Adrenal gland (tissue), 12 donors: ENCODE measurements around the gene TPD52L2. TPM values are rescaled to one million over a fixed set of nuclear protein-coding genes. Genes with fewer than 3 reads are reported as not detected.
A peak's percentile ranks its signal among the peaks of the same experiment; 100 is the strongest.

Source experiments
- DNase-seq, 7 donors: peaks; one replicate each; pipeline ENCODE4 v3.0.0-alpha.2; 2019 to 2020
- H3K27ac ChIP-seq, 5 donors: fragments of 200-600 bp; sonication (generic) in 4 of 5; 1 replicate in 3 of 5; 2 replicates in 2 of 5; pipeline versions ENCODE4 v1.5.1 to v1.8.0; 2016 to 2020; ENCODE audit warnings: mild to moderate bottlenecking in 1 of 5
- H3K27me3 ChIP-seq: fragments of 200-600 bp; 2 replicates; pipeline ENCODE4 v1.8.0; 2021
- H3K36me3 ChIP-seq, 2 donors: fragments of 200-600 bp; replicated peaks in 1 of 2; 1 replicate in 1 of 2; 2 replicates in 1 of 2; pipeline versions ENCODE4 v1.5.1 to v1.8.0; 2018 to 2022
- H3K4me1 ChIP-seq, 2 donors: fragments of 200-600 bp; replicated peaks in 1 of 2; 1 replicate in 1 of 2; 2 replicates in 1 of 2; pipeline versions ENCODE4 v1.5.1 to v1.8.0; 2018 to 2021
- H3K4me3 ChIP-seq, 4 donors: fragments of 200-600 bp; sonication (generic) in 3 of 4; one replicate each; pipeline ENCODE4 v1.5.1; 2016 to 2018
- H3K9me3 ChIP-seq, 3 donors: fragments of 200-600 bp; sonication (generic) in 1 of 3; replicated peaks in 1 of 3; 1 replicate in 2 of 3; 2 replicates in 1 of 3; pipeline versions ENCODE4 v1.5.1 to v1.8.0; 2016 to 2021
- POLR2A ChIP-seq, 2 donors: fragments of 450-650 bp; IDR thresholded peaks; one replicate each; pipeline ENCODE4 v1.6.1; 2017; ENCODE audit warnings: antibody characterized with exemption in 2 of 2, mild to moderate bottlenecking in 2 of 2, moderate library complexity in 1 of 2
- WGBS, 4 donors: extraction: QIAGEN DNeasy Blood & Tissue Kit in 2 of 4; methylation state at CpG; one replicate each; pipeline versions ENCODE4 v1.1.5 to v1.1.7; 2013 to 2017; 5-methylcytosine and 5-hydroxymethylcytosine counted together
- intact Hi-C, 2 donors: fragments of 100-400 bp; cut with DNase I; formaldehyde crosslinking; loops; one replicate each; pipeline versions ENCODE4 v1.14.1 to v1.15.0; 2022 to 2023
- polyA plus RNA-seq, 3 donors: library from polyadenylated mRNA; stranded (reverse); fragments of 200-250 nt in 2 of 3; fragments of 350-450 nt in 1 of 3; fragmentation: Illumina TruSeq in 1 of 3; extraction: RNeasy Lipid Tissue Mini Kit (QIAGEN cat#74804) in 1 of 3; gene quantifications; one replicate each; pipeline ENCODE4 v1.2.3, GENCODE V29; 2013 to 2014
- total RNA-seq, 9 donors: library from RNA; depleted of rRNA in 4 of 9; stranded (reverse); fragments of >200 nt in 4 of 9; fragments of 120-200 nt in 1 of 9; fragmentation: NEBNext Ultra II Directional in 1 of 9; extraction: Animal tissue kit (Norgen Biotek cat#: 25700) in 1 of 9; gene quantifications; one replicate each; pipeline versions ENCODE4 v1.1.0 to v1.2.4, GENCODE V29; 2013 to 2023
- TF ChIP-seq, protein P1 (sequence below), 6 experiments: fragments of 450-650 bp in 4 of 6; fragments of 200-600 bp in 2 of 6; sonication (generic) in 1 of 6; IDR thresholded peaks; 1 replicate in 5 of 6; 2 replicates in 1 of 6; pipeline versions ENCODE4 v1.5.1 to v1.8.0; 2016 to 2021; ENCODE audit warnings: antibody characterized with exemption in 6 of 6, mild to moderate bottlenecking in 2 of 6, moderate library complexity in 1 of 6
- donor health status: healthy with polysubstance abuse.
- donor health status: Bipolar disorder and iron deficiency.
- donor health status: DM: yes; HTN: yes; CAD: no.
- donor health status: DM: no; HTN: no; CAD: no.
- donor health status: DM: no; HTN: no; CAD: no.
- donor health status: DM: yes; HTN: yes; CAD: no.

Gene TPD52L2
- total and polyA plus RNA-seq, 12 donors = 81.9 to 125 (median 112) TPM

- Histone ChIP-seq H3K4me3 (peak overlapping the region in 3 of 4 donors; percentile 32 to 99 (median 48)), H3K27me3 (no peaks in the 10 kb centered on the region), H3K36me3 (no peaks in the 10 kb centered on the region), H3K9me3 (no peaks in the 10 kb centered on the region), H3K4me1 (peaks cover 0 to 15% of the 10 kb centered on the region in 2 donors), H3K27ac (peak overlapping the region in 3 of 5 donors; percentile 29 to 80 (median 64))
- DNase-seq = no peak
- TF ChIP-seq, protein P1, sequence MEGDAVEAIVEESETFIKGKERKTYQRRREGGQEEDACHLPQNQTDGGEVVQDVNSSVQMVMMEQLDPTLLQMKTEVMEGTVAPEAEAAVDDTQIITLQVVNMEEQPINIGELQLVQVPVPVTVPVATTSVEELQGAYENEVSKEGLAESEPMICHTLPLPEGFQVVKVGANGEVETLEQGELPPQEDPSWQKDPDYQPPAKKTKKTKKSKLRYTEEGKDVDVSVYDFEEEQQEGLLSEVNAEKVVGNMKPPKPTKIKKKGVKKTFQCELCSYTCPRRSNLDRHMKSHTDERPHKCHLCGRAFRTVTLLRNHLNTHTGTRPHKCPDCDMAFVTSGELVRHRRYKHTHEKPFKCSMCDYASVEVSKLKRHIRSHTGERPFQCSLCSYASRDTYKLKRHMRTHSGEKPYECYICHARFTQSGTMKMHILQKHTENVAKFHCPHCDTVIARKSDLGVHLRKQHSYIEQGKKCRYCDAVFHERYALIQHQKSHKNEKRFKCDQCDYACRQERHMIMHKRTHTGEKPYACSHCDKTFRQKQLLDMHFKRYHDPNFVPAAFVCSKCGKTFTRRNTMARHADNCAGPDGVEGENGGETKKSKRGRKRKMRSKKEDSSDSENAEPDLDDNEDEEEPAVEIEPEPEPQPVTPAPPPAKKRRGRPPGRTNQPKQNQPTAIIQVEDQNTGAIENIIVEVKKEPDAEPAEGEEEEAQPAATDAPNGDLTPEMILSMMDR (IDR thresholded peaks at IDR 0.05) = no peak
- TF ChIP-seq POLR2A (IDR thresholded peaks at IDR 0.05) = no peak
- WGBS, 4 donors = 25 to 53% (median 36%) methylated on average over 10 of the region's 10 CpGs
- intact Hi-C loops = no loop called here
These were observed 35.5 kb upstream of the TPD52L2 start for GRCh38 chr20:63829603-63829944.

GRCh38 chr20:63829945-63830835 is 34.9 kb upstream of the TPD52L2 start:
- no peak for DNase-seq
- no peaks in the 10 kb centered on the region for H3K27me3 ChIP-seq
- peaks cover 0 to 21% of the 10 kb centered on the region in 2 donors for H3K4me1 ChIP-seq
- H3K9me3 ChIP-seq = no peaks in the 10 kb centered on the region
- peak overlapping the region in 3 of 4 donors; percentile 32 to 99 (median 48) for H3K4me3 ChIP-seq
- H3K27ac ChIP-seq = peak overlapping the region in 4 of 5 donors; percentile 29 to 80 (median 58)
- no peak for TF ChIP-seq POLR2A (IDR thresholded peaks at IDR 0.05)
- TF ChIP-seq, protein P1 (IDR thresholded peaks at IDR 0.05) = no peak
- no peaks in the 10 kb centered on the region for H3K36me3 ChIP-seq
- intact Hi-C loops = no loop called here
- WGBS, 4 donors = 3 to 9% (median 6%) methylated on average over 15 to 96 of the region's 99 CpGs

- TF ChIP-seq, protein P1 (IDR thresholded peaks at IDR 0.05) = no peak
- no peak for TF ChIP-seq POLR2A (IDR thresholded peaks at IDR 0.05)
- 1% methylated on average over 73 to 134 of the region's 147 CpGs; no CpG with 5 or more reads in 2 of the 4 donors for WGBS, 4 donors
These were observed 34.1 kb upstream of the TPD52L2 start, which contains the start of gene ZBTB46 for GRCh38 chr20:63830841-63831588. Gene ZBTB46 (minus strand): TSS chr20:63831264. CDS start chr20:63790757, 40,507 bp downstream.

GRCh38 chr20:63831646-63831992 is 33.5 kb upstream of the TPD52L2 start:
- WGBS, 4 donors = 0 to 1% (median 0%) methylated on average over 15 to 54 of the region's 55 CpGs; no CpG with 5 or more reads in 1 of the 4 donors
- DNase-seq = no peak
- peak overlapping the region in 4 of 5 donors; percentile 26 to 93 (median 60) for H3K27ac ChIP-seq
- no peaks in the 10 kb centered on the region for H3K36me3 ChIP-seq
- intact Hi-C loops = no loop called here
- peak overlapping the region in 2 of 4 donors; percentile 18 to 77 for H3K4me3 ChIP-seq
- no peak for TF ChIP-seq POLR2A (IDR thresholded peaks at IDR 0.05)
- TF ChIP-seq, protein P1 (IDR thresholded peaks at IDR 0.05) = no peak
- H3K4me1 ChIP-seq = peaks cover 0 to 22% of the 10 kb centered on the region in 2 donors
- no peaks in the 10 kb centered on the region for H3K9me3 ChIP-seq
- H3K27me3 ChIP-seq = no peaks in the 10 kb centered on the region

More at GRCh38 chr20:63830841-63831588, 34.1 kb upstream of the TPD52L2 start, which contains the start of gene ZBTB46:
- H3K27ac ChIP-seq = peak within 1 kb of the TSS in 4 of 5 donors; percentile 29 to 93 (median 60)
- H3K36me3 ChIP-seq = no peaks in the 10 kb centered on the region
- H3K4me3 ChIP-seq = peak within 1 kb of the TSS in 3 of 4 donors; percentile 32 to 99 (median 48)
- no peaks in the 10 kb centered on the region for H3K27me3 ChIP-seq
- intact Hi-C loops = no loop called here
- H3K9me3 ChIP-seq = no peaks in the 10 kb centered on the region
- H3K4me1 ChIP-seq = peaks cover 0 to 22% of the 10 kb centered on the region in 2 donors
- peak in 4 of 7 donors; percentile 45 to 74 (median 60) for DNase-seq
